Upper lobe of right lung (tissue), 1 donor: ENCODE measurements around the gene P2RX5. TPM values are rescaled to one million over a fixed set of nuclear protein-coding genes. Genes with fewer than 3 reads are reported as not detected.

Experiments used
- ATAC-seq: fragments of 200-7000 bp; cut with Tn5 transposase; one replicate; pipeline ENCODE4 v1.9.1; 2020; ENCODE audit warnings: mild to moderate bottlenecking, moderate library complexity
- DNase-seq: peaks from one replicate; pipeline ENCODE4 v3.0.0-alpha.2; 2020
- H3K27ac ChIP-seq: fragments of 200-600 bp; one replicate; pipeline ENCODE4 v1.8.0; 2022
- H3K27me3 ChIP-seq: fragments of 200-600 bp; one replicate; pipeline ENCODE4 v1.8.0; 2022; ENCODE audit warnings: mild to moderate bottlenecking
- H3K36me3 ChIP-seq: fragments of 200-600 bp; one replicate; pipeline ENCODE4 v1.8.0; 2022
- H3K4me1 ChIP-seq: fragments of 200-600 bp; one replicate; pipeline ENCODE4 v1.8.0; 2022
- H3K4me3 ChIP-seq: fragments of 200-600 bp; one replicate; pipeline ENCODE4 v1.8.0; 2022; ENCODE audit warnings: mild to moderate bottlenecking
- H3K9me3 ChIP-seq: fragments of 200-600 bp; one replicate; pipeline ENCODE4 v1.8.0; 2022
- CTCF ChIP-seq: fragments of 200-600 bp; IDR thresholded peaks from one replicate; pipeline ENCODE4 v1.8.0; 2022; ENCODE audit warnings: antibody characterized with exemption
- intact Hi-C: fragments of 100-400 bp; cut with DNase I; formaldehyde crosslinking; loops from one replicate; pipeline ENCODE4 v1.11.0; 2022
- total RNA-seq: library from RNA; stranded (reverse); fragmentation: NEBNext Ultra II Directional; extraction: Animal tissue kit (Norgen Biotek cat#: 25700); gene quantifications from one replicate; pipeline ENCODE4 v1.2.1, GENCODE V29; 2021
- donor health status: DM: no; HTN: yes; CAD: no; lungs with severe emphysema.

P2RX5 gene
- total RNA-seq, 1 donor from 2014 or later = 1.6 TPM

GRCh38 chr17:3627769-3628167 lies 68.2 kb downstream of the P2RX5 start:
- Histone ChIP-seq H3K4me3 (no peak overlapping the region), H3K27me3 (no peaks in the 10 kb centered on the region), H3K9me3 (no peaks in the 10 kb centered on the region), H3K27ac (no peak overlapping the region), H3K4me1 (no peaks in the 10 kb centered on the region), H3K36me3 (peaks cover 44% of the 10 kb centered on the region)
- ATAC-seq = no peak
- TF ChIP-seq CTCF = no peak
- no peak for DNase-seq
- intact Hi-C loops = no loop called here

- no peak overlapping the region for H3K4me3 ChIP-seq
- H3K9me3 ChIP-seq = no peaks in the 10 kb centered on the region
- no peaks in the 10 kb centered on the region for H3K27me3 ChIP-seq
- H3K27ac ChIP-seq = no peak overlapping the region
- ATAC-seq = no peak
- no peak for TF ChIP-seq CTCF
- DNase-seq = no peak
- intact Hi-C loops = no loop called here
- H3K4me1 ChIP-seq = no peaks in the 10 kb centered on the region
- H3K36me3 ChIP-seq = peaks cover 50% of the 10 kb centered on the region
These were observed 68.9 kb downstream of the P2RX5 start for GRCh38 chr17:3626831-3627768.

Other genes starting within 250 kb of the P2RX5 start
- 0.75 TPM for gene SPATA22, start 224.3 kb downstream of the P2RX5 start, total RNA-seq
- 8.2 TPM for gene ASPA, start 220.2 kb downstream of the P2RX5 start, total RNA-seq
- gene TRPV3, start 138.3 kb downstream of the P2RX5 start, total RNA-seq = 0.26 TPM
- gene TRPV1, start 86.7 kb downstream of the P2RX5 start, total RNA-seq = 2.9 TPM
- 10.4 TPM for gene SHPK, start 59.9 kb downstream of the P2RX5 start, total RNA-seq
- gene CTNS, start 59.4 kb downstream of the P2RX5 start, total RNA-seq = 23.3 TPM
- gene TAX1BP3, start 27.6 kb downstream of the P2RX5 start, total RNA-seq = 108 TPM
- 28.6 TPM for gene EMC6, start 27.3 kb downstream of the P2RX5 start, total RNA-seq
- gene HASPIN, start 27.7 kb upstream of the P2RX5 start, total RNA-seq = 0.41 TPM
- gene ITGAE, start 105.0 kb upstream of the P2RX5 start, total RNA-seq = 24.2 TPM
- 34.9 TPM for gene NCBP3, start 150.1 kb upstream of the P2RX5 start, total RNA-seq
- 10.1 TPM for gene CAMKK1, start 196.9 kb upstream of the P2RX5 start, total RNA-seq
- gene P2RX1, start 220.3 kb upstream of the P2RX5 start, total RNA-seq = 6.8 TPM